Mammary epithelial cell (primary cell): Measurements from ENCODE around the gene ANTXR1.

Source experiments
- CTCF ChIP-seq, 2 donors: IDR thresholded peaks in 1 of 2; conservative IDR thresholded peaks in 1 of 2; 2 replicates each; pipeline ENCODE4 v1.5.1; 2011 to 2012; ENCODE audit warnings: inconsistent platforms in 2 of 2, low read length in 2 of 2, mild to moderate bottlenecking in 2 of 2, control low read depth in 1 of 2, low read depth in 1 of 2; ENCODE audit not compliant: insufficient read depth in 1 of 2; ENCODE audit errors: extremely low read depth in 1 of 2
- EZH2 ChIP-seq: IDR thresholded peaks from 2 replicates; pipeline ENCODE4 v1.6.1; 2012; ENCODE audit warnings: low read length, inconsistent platforms, borderline replicate concordance

- no peak for TF ChIP-seq CTCF (conservative IDR thresholded peaks at IDR 0.05 in 1 of 2, IDR thresholded peaks at IDR 0.05 in 1 of 2; ENCODE audit: extremely low read depth in 1 of 2, insufficient read depth in 1 of 2, low read depth in 1 of 2, low read length in 2 of 2)
- TF ChIP-seq EZH2 = no peak
Observed at GRCh38 chr2:68987021-68987503, 25.9 kb upstream of the ANTXR1 start.
